Astrocyte (in vitro differentiated cells and primary cell): ENCODE results near the gene ATPAF2. TPM values are rescaled to one million over a fixed set of nuclear protein-coding genes. Genes with fewer than 3 reads are reported as not detected.

Source experiments
- DNase-seq: peaks from one replicate; pipeline ENCODE4 v3.0.0-alpha.2; 2010; ENCODE audit warnings: low read depth
- FAIRE-seq: peaks from 2 replicates; lab custom pipeline; 2011; peaks lifted over from hg19 to GRCh38; lab: Jason Lieb, UNC
- H2AFZ ChIP-seq: 2 replicates; pipeline ENCODE4 v1.6.0; 2012; ENCODE audit warnings: low read depth, low read length, inconsistent platforms
- H3K27ac ChIP-seq: 2 replicates; pipeline ENCODE4 v1.5.1; 2011; ENCODE audit warnings: low read depth, low read length, inconsistent platforms
- H3K27me3 ChIP-seq: 2 replicates; pipeline ENCODE4 v1.6.0; 2011; ENCODE audit warnings: low read length, inconsistent platforms; ENCODE audit not compliant: insufficient read depth
- H3K36me3 ChIP-seq: 2 replicates; pipeline ENCODE4 v1.5.1; 2011; ENCODE audit warnings: low read length, inconsistent platforms; ENCODE audit not compliant: insufficient read depth
- H3K4me1 ChIP-seq: 2 replicates; pipeline ENCODE4 v1.5.1; 2011; ENCODE audit warnings: low read length, inconsistent platforms; ENCODE audit not compliant: insufficient read depth
- H3K4me2 ChIP-seq: 2 replicates; pipeline ENCODE4 v1.6.0; 2012; ENCODE audit warnings: low read length, inconsistent platforms
- H3K4me3 ChIP-seq: 2 replicates; pipeline ENCODE4 v1.5.1; 2011; ENCODE audit warnings: low read depth, mild to moderate bottlenecking, low read length, inconsistent platforms; ENCODE audit not compliant: insufficient read depth
- H3K79me2 ChIP-seq: 2 replicates; pipeline ENCODE4 v1.6.0; 2012; ENCODE audit warnings: mild to moderate bottlenecking, low read length, inconsistent platforms; ENCODE audit not compliant: insufficient read depth
- H3K9ac ChIP-seq: 2 replicates; pipeline ENCODE4 v1.6.0; 2012; ENCODE audit warnings: mild to moderate bottlenecking, low read length, inconsistent platforms
- H3K9me3 ChIP-seq: 2 replicates; pipeline ENCODE4 v1.5.1; 2012; ENCODE audit warnings: low read depth, mild to moderate bottlenecking, low read length, inconsistent platforms; ENCODE audit not compliant: insufficient read depth
- H4K20me1 ChIP-seq: 2 replicates; pipeline ENCODE4 v1.6.0; 2012; ENCODE audit warnings: low read length, inconsistent platforms; ENCODE audit not compliant: insufficient read depth
- H3K27ac Mint-ChIP-seq: one replicate; pipeline ENCODE4 v1.8.0; 2021; ENCODE audit warnings: mild to moderate bottlenecking, mixed read lengths; ENCODE audit not compliant: unreplicated experiment
- H3K27me3 Mint-ChIP-seq: one replicate; pipeline ENCODE4 v1.8.0; 2021; ENCODE audit warnings: low read depth, mixed read lengths; ENCODE audit not compliant: unreplicated experiment
- H3K36me3 Mint-ChIP-seq: one replicate; pipeline ENCODE4 v1.8.0; 2021; ENCODE audit warnings: low read depth, mixed read lengths; ENCODE audit not compliant: unreplicated experiment
- H3K4me1 Mint-ChIP-seq: one replicate; pipeline ENCODE4 v1.8.0; 2021; ENCODE audit warnings: low read depth, mixed read lengths; ENCODE audit not compliant: unreplicated experiment
- H3K4me3 Mint-ChIP-seq: one replicate; pipeline ENCODE4 v1.8.0; 2021; ENCODE audit warnings: mild to moderate bottlenecking, moderate library complexity, mixed read lengths; ENCODE audit not compliant: unreplicated experiment
- H3K9me3 Mint-ChIP-seq: one replicate; pipeline ENCODE4 v1.8.0; 2021; ENCODE audit warnings: mild to moderate bottlenecking, mixed read lengths; ENCODE audit not compliant: unreplicated experiment
- CTCF ChIP-seq: IDR thresholded peaks from 2 replicates; pipeline ENCODE4 v1.5.1; 2011; ENCODE audit warnings: low read depth, mild to moderate bottlenecking, inconsistent platforms, low read length, moderate library complexity; ENCODE audit not compliant: insufficient read depth
- EZH2 ChIP-seq: IDR thresholded peaks from 2 replicates; pipeline ENCODE4 v1.6.1; 2012; ENCODE audit warnings: mild to moderate bottlenecking, low read length, inconsistent platforms; ENCODE audit not compliant: insufficient read depth
- total RNA-seq: library from RNA; stranded (reverse); gene quantifications from 2 replicates; pipeline ENCODE4 v1.2.1, GENCODE V29; 2021

ATPAF2 gene
- total RNA-seq, 1 donor from 2014 or later, result 24.8 TPM

DNA sequence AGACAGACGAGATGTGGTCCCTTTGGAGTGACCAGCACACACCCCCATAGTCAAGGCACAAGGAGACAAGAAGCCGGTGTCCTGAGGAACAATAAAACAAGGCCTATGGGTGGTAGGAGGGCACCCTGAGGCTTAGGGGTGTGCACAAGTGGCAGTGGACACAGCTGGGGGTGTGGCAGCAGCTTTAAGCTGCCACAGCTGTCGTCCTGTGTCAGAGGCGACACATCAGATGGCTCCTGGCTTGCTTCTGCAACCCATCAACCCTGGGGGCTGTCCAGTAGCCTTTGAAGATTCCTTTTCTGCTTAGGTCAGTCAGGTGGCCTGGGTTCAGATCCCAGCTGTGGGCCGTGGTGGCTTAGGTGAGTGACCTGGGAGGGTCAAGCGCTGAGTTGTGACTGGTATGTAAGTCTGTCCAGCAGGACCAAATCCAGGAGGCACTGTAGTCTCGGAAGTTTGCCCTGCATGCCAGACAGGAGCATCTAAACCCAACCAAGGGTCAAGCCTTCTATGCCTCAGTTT, 50.5 kb downstream of the ATPAF2 start:
- H3K4me1 ChIP-seq, result peaks cover 18% of the 10 kb centered on the region
- H3K9me3 ChIP-seq, result no peaks in the 10 kb centered on the region
- DNase-seq, result no peak
- peaks cover 7% of the 10 kb centered on the region for H3K4me1 Mint-ChIP-seq
- no peak overlapping the region for H3K9ac ChIP-seq
- H3K79me2 ChIP-seq, result no peaks in the 10 kb centered on the region
- no peak overlapping the region for H3K27ac ChIP-seq
- H3K27ac Mint-ChIP-seq, result no peak overlapping the region
- no peaks in the 10 kb centered on the region for H3K9me3 Mint-ChIP-seq
- no peak overlapping the region for H3K4me3 ChIP-seq
- FAIRE-seq, result no peak
- peaks cover 6% of the 10 kb centered on the region for H3K27me3 Mint-ChIP-seq
- H4K20me1 ChIP-seq, result no peaks in the 10 kb centered on the region
- H3K36me3 ChIP-seq, result no peaks in the 10 kb centered on the region
- no peaks in the 10 kb centered on the region for H3K36me3 Mint-ChIP-seq
- no peak overlapping the region for H2AFZ ChIP-seq
- TF ChIP-seq EZH2, result no peak
- no peak for TF ChIP-seq CTCF
- no peak overlapping the region for H3K4me2 ChIP-seq
- H3K4me3 Mint-ChIP-seq, result no peak overlapping the region
- H3K27me3 ChIP-seq, result no peaks in the 10 kb centered on the region

- no peak overlapping the region for H3K4me2 ChIP-seq
- DNase-seq, result no peak
- Mint-ChIP-seq H3K27me3 (peaks cover under 1% of the 10 kb centered on the region), H3K27ac (no peak overlapping the region), H3K4me3 (no peak overlapping the region), H3K4me1 (peaks cover 7% of the 10 kb centered on the region), H3K9me3 (no peaks in the 10 kb centered on the region), H3K36me3 (no peaks in the 10 kb centered on the region)
- H3K9me3 ChIP-seq, result no peaks in the 10 kb centered on the region
- peaks cover 18% of the 10 kb centered on the region for H3K4me1 ChIP-seq
- no peaks in the 10 kb centered on the region for H3K79me2 ChIP-seq
- H3K27me3 ChIP-seq, result no peaks in the 10 kb centered on the region
- H2AFZ ChIP-seq, result no peak overlapping the region
- no peak overlapping the region for H3K4me3 ChIP-seq
- H4K20me1 ChIP-seq, result no peaks in the 10 kb centered on the region
- H3K36me3 ChIP-seq, result no peaks in the 10 kb centered on the region
- no peak overlapping the region for H3K27ac ChIP-seq
- no peak for TF ChIP-seq CTCF
- TF ChIP-seq EZH2, result no peak
- H3K9ac ChIP-seq, result no peak overlapping the region
- no peak for FAIRE-seq
Measured at GRCh38 chr17:17987901-17988300, 51.1 kb downstream of the ATPAF2 start.

- H3K9me3 Mint-ChIP-seq, result no peaks in the 10 kb centered on the region
- no peak for DNase-seq
- Histone ChIP-seq H3K9ac (no peak overlapping the region), H2AFZ (no peak overlapping the region), H3K36me3 (no peaks in the 10 kb centered on the region), H3K9me3 (no peaks in the 10 kb centered on the region), H3K27me3 (no peaks in the 10 kb centered on the region), H3K4me3 (no peak overlapping the region), H4K20me1 (no peaks in the 10 kb centered on the region), H3K79me2 (no peaks in the 10 kb centered on the region), H3K27ac (no peak overlapping the region), H3K4me1 (peaks cover 18% of the 10 kb centered on the region), H3K4me2 (no peak overlapping the region)
- TF ChIP-seq EZH2 (no peak), CTCF (no peak)
- peaks cover 7% of the 10 kb centered on the region for H3K4me1 Mint-ChIP-seq
- no peak for FAIRE-seq
- no peak overlapping the region for H3K4me3 Mint-ChIP-seq
- no peak overlapping the region for H3K27ac Mint-ChIP-seq
- no peaks in the 10 kb centered on the region for H3K36me3 Mint-ChIP-seq
- H3K27me3 Mint-ChIP-seq, result no peaks in the 10 kb centered on the region
Measured at GRCh38 chr17:17987187-17987896, 51.6 kb downstream of the ATPAF2 start.
